Measurements from ENCODE around the gene ARHGEF19.

GRCh38 chr1:16209132-16209846 is 3.2 kb downstream of the ARHGEF19 start:
- TF ChIP-seq EZH2 (IDR thresholded peaks at IDR 0.05; ENCODE audit: low read length, unreplicated experiment) (no peak), CTCF (conservative IDR thresholded peaks at IDR 0.05; ENCODE audit: low read depth, low read length) (no peak)
